HG03457 (cell line): Measurements from ENCODE around the gene CARS1.

Experiments
- ATAC-seq: cut with Tn5 transposase; IDR thresholded peaks from one replicate; pipeline ENCODE4 v1.9.1; 2021; ENCODE audit warnings: moderate number of reproducible peaks; ENCODE audit not compliant: unreplicated experiment

CARS1 gene

GRCh38 chr11:2963112-2963754, 94.0 kb downstream of the CARS1 start:
- no peak for ATAC-seq

GRCh38 chr11:2961080-2961479, 96.1 kb downstream of the CARS1 start:
- ATAC-seq = no peak

GRCh38 chr11:2960139-2960538, 97.1 kb downstream of the CARS1 start:
- ATAC-seq = no peak

- no peak for ATAC-seq
Measured at GRCh38 chr11:2958251-2958650, 99.0 kb downstream of the CARS1 start.

GRCh38 chr11:2955906-2956476, 101.2 kb downstream of the CARS1 start:
- no peak for ATAC-seq

GRCh38 chr11:2954263-2954662, 103.0 kb downstream of the CARS1 start:
- no peak for ATAC-seq

- ATAC-seq = no peak
Measured at GRCh38 chr11:2952290-2952689, 104.9 kb downstream of the CARS1 start.

- no peak for ATAC-seq
Measured at GRCh38 chr11:2951231-2952110, 105.8 kb downstream of the CARS1 start.
